CD14-positive monocyte (primary cell): Measurements from ENCODE around the gene PLAC9. TPM values are rescaled to one million over a fixed set of nuclear protein-coding genes. Genes with fewer than 3 reads are reported as not detected.

Source experiments
- DNase-seq, 3 donors: peaks; one replicate each; pipeline ENCODE4 v3.0.0-alpha.2; 2011 to 2022
- H2AFZ ChIP-seq: 2 replicates; pipeline ENCODE4 v1.6.0; 2012; ENCODE audit warnings: mild to moderate bottlenecking, low read depth, low read length, inconsistent platforms; ENCODE audit not compliant: insufficient read depth, poor library complexity, severe bottlenecking
- H3K27ac ChIP-seq, 2 donors: 1 replicate in 1 of 2; 2 replicates in 1 of 2; pipeline ENCODE4 v1.5.1; 2012 to 2013; ENCODE audit warnings: low read length in 2 of 2, control low read depth in 1 of 2, inconsistent platforms in 1 of 2, low read depth in 1 of 2, mild to moderate bottlenecking in 1 of 2
- H3K27me3 ChIP-seq, 2 donors: one replicate each; pipeline versions ENCODE4 v1.6.0 to v1.6.1; 2011 to 2013; ENCODE audit warnings: low read length in 2 of 2; ENCODE audit not compliant: control insufficient read depth in 2 of 2, insufficient read depth in 2 of 2
- H3K36me3 ChIP-seq, 2 donors: replicated peaks in 1 of 2; 1 replicate in 1 of 2; 2 replicates in 1 of 2; pipeline versions ENCODE4 v1.5.1 to v1.6.1; 2012 to 2013; ENCODE audit warnings: low read length in 2 of 2, control low read depth in 1 of 2, inconsistent platforms in 1 of 2, mild to moderate bottlenecking in 1 of 2; ENCODE audit not compliant: insufficient read depth in 2 of 2, control insufficient read depth in 1 of 2
- H3K4me1 ChIP-seq, 2 donors: 1 replicate in 1 of 2; 2 replicates in 1 of 2; pipeline versions ENCODE4 v1.5.1 to v1.6.1; 2012 to 2013; ENCODE audit warnings: low read length in 2 of 2, control low read depth in 1 of 2, inconsistent platforms in 1 of 2, mild to moderate bottlenecking in 1 of 2, moderate library complexity in 1 of 2; ENCODE audit not compliant: insufficient read depth in 2 of 2, control insufficient read depth in 1 of 2
- H3K4me2 ChIP-seq: replicated peaks from 2 replicates; pipeline ENCODE3; 2012; ENCODE audit warnings: low read length, moderate library complexity, mild to moderate bottlenecking; ENCODE audit not compliant: poor library complexity, severe bottlenecking; ENCODE audit errors: extremely low read depth
- H3K4me3 ChIP-seq, 3 experiments: fragments of 200-600 bp in 1 of 3; sonication (generic) in 1 of 3; replicated peaks in 1 of 3; 1 replicate in 2 of 3; 2 replicates in 1 of 3; pipeline ENCODE4 v1.5.1; 2011 to 2013; ENCODE audit warnings: low read length in 3 of 3, mild to moderate bottlenecking in 3 of 3, control low read depth in 2 of 3, low read depth in 2 of 3, inconsistent platforms in 1 of 3, moderate library complexity in 1 of 3
- H3K79me2 ChIP-seq: 2 replicates; pipeline ENCODE4 v1.6.0; 2012; ENCODE audit warnings: mild to moderate bottlenecking, control low read depth, inconsistent platforms, low read length, moderate library complexity; ENCODE audit not compliant: insufficient read depth
- H3K9ac ChIP-seq: 2 replicates; pipeline ENCODE4 v1.6.0; 2017; ENCODE audit warnings: low read length, mild to moderate bottlenecking; ENCODE audit not compliant: insufficient read depth, poor library complexity, severe bottlenecking
- H3K9me3 ChIP-seq, 2 donors: replicated peaks in 1 of 2; 1 replicate in 1 of 2; 2 replicates in 1 of 2; pipeline versions ENCODE4 v1.5.1 to v1.6.1; 2012 to 2013; ENCODE audit warnings: low read length in 2 of 2, control low read depth in 1 of 2; ENCODE audit not compliant: control insufficient read depth in 1 of 2, insufficient read depth in 1 of 2
- H4K20me1 ChIP-seq: 2 replicates; pipeline ENCODE4 v1.6.0; 2012; ENCODE audit warnings: mild to moderate bottlenecking, low read length, control low read depth, moderate library complexity; ENCODE audit not compliant: insufficient read depth
- H3K27ac Mint-ChIP-seq, 7 donors: one replicate each; pipeline ENCODE4 v1.8.0; 2020; ENCODE audit warnings: mild to moderate bottlenecking in 7 of 7, mixed read lengths in 7 of 7, moderate library complexity in 6 of 7, inconsistent platforms in 2 of 7
- H3K27me3 Mint-ChIP-seq, 3 donors: one replicate each; pipeline ENCODE4 v1.8.0; 2021 to 2022; ENCODE audit warnings: low read depth in 3 of 3, mild to moderate bottlenecking in 3 of 3, mixed read lengths in 3 of 3, moderate library complexity in 3 of 3, inconsistent platforms in 1 of 3
- H3K36me3 Mint-ChIP-seq, 2 donors: one replicate each; pipeline ENCODE4 v1.8.0; 2020; ENCODE audit warnings: mixed read lengths in 2 of 2, inconsistent platforms in 1 of 2, mild to moderate bottlenecking in 1 of 2
- H3K4me1 Mint-ChIP-seq: one replicate; pipeline ENCODE4 v1.8.0; 2020; ENCODE audit warnings: mild to moderate bottlenecking, mixed read lengths
- H3K4me3 Mint-ChIP-seq, 2 donors: one replicate each; pipeline ENCODE4 v1.8.0; 2020; ENCODE audit warnings: mild to moderate bottlenecking in 2 of 2, mixed read lengths in 2 of 2, moderate library complexity in 1 of 2
- H3K9me3 Mint-ChIP-seq, 7 donors: one replicate each; pipeline ENCODE4 v1.8.0; 2020 to 2022; ENCODE audit warnings: mixed read lengths in 7 of 7, mild to moderate bottlenecking in 6 of 7, moderate library complexity in 6 of 7, inconsistent platforms in 2 of 7
- CTCF ChIP-seq: fragments of 200-600 bp; IDR thresholded peaks from one replicate; pipeline ENCODE4 v1.8.0; 2022; ENCODE audit warnings: antibody characterized with exemption, mild to moderate bottlenecking
- WGBS: methylation state at CpG from one replicate; pipeline ENCODE4 v1.1.5; 2013; ENCODE audit warnings: missing lambda C conversion rate; ENCODE audit not compliant: insufficient coverage; 5-methylcytosine and 5-hydroxymethylcytosine counted together
- intact Hi-C, 2 donors: fragments of 100-400 bp; cut with micrococcal nuclease; formaldehyde crosslinking; loops; one replicate each; pipeline versions ENCODE4 v1.15.0 to v1.15.1; 2023
- polyA plus RNA-seq, 3 donors: library from polyadenylated mRNA; depleted of rRNA in 1 of 3; unstranded in 2 of 3; stranded (reverse) in 1 of 3; fragments of 300-500 nt in 2 of 3; fragments of >200 nt in 1 of 3; fragmentation: Illumina TruSeq in 2 of 3; gene quantifications; 1 replicate in 2 of 3; 2 replicates in 1 of 3; pipeline ENCODE4 v1.2.3, GENCODE V29; 2012 to 2021

PLAC9 gene
- polyA plus RNA-seq, 3 donors = not detected

- Histone ChIP-seq H3K4me3 (no peak overlapping the region), H3K79me2 (no peaks in the 10 kb centered on the region), H3K27me3 (peaks cover 0 to 5% of the 10 kb centered on the region in 2 donors), H3K4me1 (peaks cover 12 to 14% of the 10 kb centered on the region in 2 donors), H3K9ac (no peak overlapping the region), H2AFZ (no peak overlapping the region), H3K27ac (no peak overlapping the region), H3K36me3 (no peaks in the 10 kb centered on the region), H3K9me3 (no peaks in the 10 kb centered on the region), H3K4me2 (no peak overlapping the region), H4K20me1 (peaks cover 3% of the 10 kb centered on the region)
- 96% methylated on average over 6 of the region's 7 CpGs for WGBS
- H3K36me3 Mint-ChIP-seq = no peaks in the 10 kb centered on the region
- no peak overlapping the region for H3K27ac Mint-ChIP-seq
- no peak for TF ChIP-seq CTCF
- intact Hi-C loops = loop anchor here in 1 of 2 donors (5.0 kb wide), 1 partner anchor 82 kb away; no protein-coding TSS in a partner anchor
- peaks cover 0 to 2% (median 0%) of the 10 kb centered on the region in 7 donors for H3K9me3 Mint-ChIP-seq
- peaks cover 14% of the 10 kb centered on the region for H3K4me1 Mint-ChIP-seq
- H3K27me3 Mint-ChIP-seq = peaks cover 8 to 23% (median 14%) of the 10 kb centered on the region in 3 donors
- no peak for DNase-seq
- no peak overlapping the region for H3K4me3 Mint-ChIP-seq
Observed at GRCh38 chr10:80140251-80140650, 7.7 kb downstream of the PLAC9 start.

GRCh38 chr10:80141696-80142460 lies 9.3 kb downstream of the PLAC9 start:
- intact Hi-C loops = loop anchor here in 1 of 2 donors (5.0 kb wide), 1 partner anchor 80 kb away; no protein-coding TSS in a partner anchor
- TF ChIP-seq CTCF = no peak
- H3K4me3 ChIP-seq = no peak overlapping the region
- Mint-ChIP-seq H3K4me3 (peak overlapping the region in 1 of 2 donors; percentile 8), H3K9me3 (peaks cover 0 to 2% (median 0%) of the 10 kb centered on the region in 7 donors), H3K27me3 (peaks cover 12 to 24% (median 14%) of the 10 kb centered on the region in 3 donors), H3K27ac (no peak overlapping the region), H3K4me1 (peaks cover 18% of the 10 kb centered on the region), H3K36me3 (no peaks in the 10 kb centered on the region)
- WGBS = 63% methylated on average over 12 of the region's 19 CpGs
- no peaks in the 10 kb centered on the region for H3K36me3 ChIP-seq
- H3K27me3 ChIP-seq = peaks cover 0 to 5% of the 10 kb centered on the region in 2 donors
- H2AFZ ChIP-seq = no peak overlapping the region
- H3K27ac ChIP-seq = no peak overlapping the region
- no peak for DNase-seq
- no peak overlapping the region for H3K9ac ChIP-seq
- peaks cover 3% of the 10 kb centered on the region for H4K20me1 ChIP-seq
- H3K79me2 ChIP-seq = no peaks in the 10 kb centered on the region
- H3K4me2 ChIP-seq = no peak overlapping the region
- no peaks in the 10 kb centered on the region for H3K9me3 ChIP-seq
- H3K4me1 ChIP-seq = peaks cover 12 to 14% of the 10 kb centered on the region in 2 donors
